ENCODE data around the gene CER1.

DNA sequence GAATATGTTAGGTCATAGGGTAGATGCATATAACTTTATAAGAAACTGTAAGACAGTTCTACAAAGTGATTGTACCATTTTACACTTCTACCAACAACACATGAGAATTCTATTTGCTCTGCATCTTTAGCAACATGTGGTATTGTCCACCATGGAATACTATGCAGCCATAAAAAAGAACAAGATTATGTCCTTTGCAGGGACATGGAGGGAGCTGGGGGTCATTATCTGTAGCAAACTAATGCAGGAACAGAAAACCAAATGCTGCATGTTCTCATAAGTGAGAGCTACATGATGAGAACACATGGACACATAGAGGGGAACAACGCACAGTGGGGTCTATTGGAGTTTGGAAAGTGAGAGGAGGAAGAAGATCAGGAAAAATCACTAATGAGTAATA, 22.2 kb upstream of the CER1 start:
- TF ChIP-seq, protein P1, sequence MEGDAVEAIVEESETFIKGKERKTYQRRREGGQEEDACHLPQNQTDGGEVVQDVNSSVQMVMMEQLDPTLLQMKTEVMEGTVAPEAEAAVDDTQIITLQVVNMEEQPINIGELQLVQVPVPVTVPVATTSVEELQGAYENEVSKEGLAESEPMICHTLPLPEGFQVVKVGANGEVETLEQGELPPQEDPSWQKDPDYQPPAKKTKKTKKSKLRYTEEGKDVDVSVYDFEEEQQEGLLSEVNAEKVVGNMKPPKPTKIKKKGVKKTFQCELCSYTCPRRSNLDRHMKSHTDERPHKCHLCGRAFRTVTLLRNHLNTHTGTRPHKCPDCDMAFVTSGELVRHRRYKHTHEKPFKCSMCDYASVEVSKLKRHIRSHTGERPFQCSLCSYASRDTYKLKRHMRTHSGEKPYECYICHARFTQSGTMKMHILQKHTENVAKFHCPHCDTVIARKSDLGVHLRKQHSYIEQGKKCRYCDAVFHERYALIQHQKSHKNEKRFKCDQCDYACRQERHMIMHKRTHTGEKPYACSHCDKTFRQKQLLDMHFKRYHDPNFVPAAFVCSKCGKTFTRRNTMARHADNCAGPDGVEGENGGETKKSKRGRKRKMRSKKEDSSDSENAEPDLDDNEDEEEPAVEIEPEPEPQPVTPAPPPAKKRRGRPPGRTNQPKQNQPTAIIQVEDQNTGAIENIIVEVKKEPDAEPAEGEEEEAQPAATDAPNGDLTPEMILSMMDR (IDR thresholded peaks at IDR 0.05) = no peak
- TF ChIP-seq SMC3 (IDR thresholded peaks at IDR 0.05; ENCODE audit: low read depth, low read length) (no peak), RFX5 (IDR thresholded peaks at IDR 0.05; ENCODE audit: low read length) (no peak), POLR2AphosphoS5 (IDR thresholded peaks at IDR 0.05; ENCODE audit: low read depth, low read length) (no peak), TEAD4 (IDR thresholded peaks at IDR 0.05; ENCODE audit: borderline replicate concordance, insufficient read depth) (no peak), YY1 (IDR thresholded peaks at IDR 0.05; ENCODE audit: low read depth) (no peak), EZH2phosphoT487 (IDR thresholded peaks at IDR 0.05; ENCODE audit: borderline replicate concordance, low read depth) (no peak)
- TF ChIP-seq, protein P2, sequence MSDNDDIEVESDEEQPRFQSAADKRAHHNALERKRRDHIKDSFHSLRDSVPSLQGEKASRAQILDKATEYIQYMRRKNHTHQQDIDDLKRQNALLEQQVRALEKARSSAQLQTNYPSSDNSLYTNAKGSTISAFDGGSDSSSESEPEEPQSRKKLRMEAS (IDR thresholded peaks at IDR 0.05; ENCODE audit: low read depth) = no peak
- TF ChIP-seq, protein P3, sequence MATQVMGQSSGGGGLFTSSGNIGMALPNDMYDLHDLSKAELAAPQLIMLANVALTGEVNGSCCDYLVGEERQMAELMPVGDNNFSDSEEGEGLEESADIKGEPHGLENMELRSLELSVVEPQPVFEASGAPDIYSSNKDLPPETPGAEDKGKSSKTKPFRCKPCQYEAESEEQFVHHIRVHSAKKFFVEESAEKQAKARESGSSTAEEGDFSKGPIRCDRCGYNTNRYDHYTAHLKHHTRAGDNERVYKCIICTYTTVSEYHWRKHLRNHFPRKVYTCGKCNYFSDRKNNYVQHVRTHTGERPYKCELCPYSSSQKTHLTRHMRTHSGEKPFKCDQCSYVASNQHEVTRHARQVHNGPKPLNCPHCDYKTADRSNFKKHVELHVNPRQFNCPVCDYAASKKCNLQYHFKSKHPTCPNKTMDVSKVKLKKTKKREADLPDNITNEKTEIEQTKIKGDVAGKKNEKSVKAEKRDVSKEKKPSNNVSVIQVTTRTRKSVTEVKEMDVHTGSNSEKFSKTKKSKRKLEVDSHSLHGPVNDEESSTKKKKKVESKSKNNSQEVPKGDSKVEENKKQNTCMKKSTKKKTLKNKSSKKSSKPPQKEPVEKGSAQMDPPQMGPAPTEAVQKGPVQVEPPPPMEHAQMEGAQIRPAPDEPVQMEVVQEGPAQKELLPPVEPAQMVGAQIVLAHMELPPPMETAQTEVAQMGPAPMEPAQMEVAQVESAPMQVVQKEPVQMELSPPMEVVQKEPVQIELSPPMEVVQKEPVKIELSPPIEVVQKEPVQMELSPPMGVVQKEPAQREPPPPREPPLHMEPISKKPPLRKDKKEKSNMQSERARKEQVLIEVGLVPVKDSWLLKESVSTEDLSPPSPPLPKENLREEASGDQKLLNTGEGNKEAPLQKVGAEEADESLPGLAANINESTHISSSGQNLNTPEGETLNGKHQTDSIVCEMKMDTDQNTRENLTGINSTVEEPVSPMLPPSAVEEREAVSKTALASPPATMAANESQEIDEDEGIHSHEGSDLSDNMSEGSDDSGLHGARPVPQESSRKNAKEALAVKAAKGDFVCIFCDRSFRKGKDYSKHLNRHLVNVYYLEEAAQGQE (IDR thresholded peaks at IDR 0.05; ENCODE audit: low read depth, low read length) = no peak
- TF ChIP-seq, protein P4, sequence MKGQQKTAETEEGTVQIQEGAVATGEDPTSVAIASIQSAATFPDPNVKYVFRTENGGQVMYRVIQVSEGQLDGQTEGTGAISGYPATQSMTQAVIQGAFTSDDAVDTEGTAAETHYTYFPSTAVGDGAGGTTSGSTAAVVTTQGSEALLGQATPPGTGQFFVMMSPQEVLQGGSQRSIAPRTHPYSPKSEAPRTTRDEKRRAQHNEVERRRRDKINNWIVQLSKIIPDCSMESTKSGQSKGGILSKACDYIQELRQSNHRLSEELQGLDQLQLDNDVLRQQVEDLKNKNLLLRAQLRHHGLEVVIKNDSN (IDR thresholded peaks at IDR 0.05; ENCODE audit: borderline replicate concordance, low read depth) = no peak

Data from SK-N-SH (cell line).